Endometrial microvascular endothelial cells (primary cell): Measurements from ENCODE around the gene ZNF679. TPM values are rescaled to one million over a fixed set of nuclear protein-coding genes. Genes with fewer than 3 reads are reported as not detected.
"Not testable (repeated sequence)": the region's sequence is repeated elsewhere in the genome, so short reads cannot be mapped to it uniquely, and the experiment has no call there.

Source experiments
- in situ Hi-C: cut with HindIII; loops from 2 replicates; pipeline ENCODE4 v1.10.0; 2017; ENCODE audit warnings: low sequenced_read_pairs, low pct_unique_long_range_greater_than_20kb; ENCODE audit errors: inconsistent ontology term
- total RNA-seq: library from RNA; depleted of rRNA; stranded (reverse); fragments of >200 nt; gene quantifications from one replicate; pipeline ENCODE4 v1.2.3, GENCODE V29; 2015; ENCODE audit errors: inconsistent ontology term

ZNF679 gene
- not detected for total RNA-seq

- in situ Hi-C loops: not testable (repeated sequence)
These were observed at the start of gene ZNF679 for GRCh38 chr7:64228174-64228573. TSS of gene ZNF679 (plus strand) at chr7:64228474. CDS start at chr7:64249118, 20,644 bp downstream.

- in situ Hi-C loops: no loop called here
These were observed 47.3 kb upstream of the ZNF679 start for GRCh38 chr7:64180989-64181388.

- in situ Hi-C loops: no loop called here
These were observed 46.7 kb upstream of the ZNF679 start for GRCh38 chr7:64181586-64181985.

- in situ Hi-C loops: no loop called here
These were observed 46.1 kb upstream of the ZNF679 start for GRCh38 chr7:64182036-64182790.

GRCh38 chr7:64183126-64183742 is 45.0 kb upstream of the ZNF679 start:
- in situ Hi-C loops: no loop called here

- in situ Hi-C loops: no loop called here
These were observed 44.4 kb upstream of the ZNF679 start for GRCh38 chr7:64183827-64184372.

- in situ Hi-C loops: no loop called here
These were observed 43.9 kb upstream of the ZNF679 start for GRCh38 chr7:64184376-64184775.

GRCh38 chr7:64187408-64187807 is 40.9 kb upstream of the ZNF679 start:
- in situ Hi-C loops: no loop called here

- in situ Hi-C loops: no loop called here
These were observed 36.0 kb upstream of the ZNF679 start for GRCh38 chr7:64192148-64192704.

GRCh38 chr7:64192775-64193174 is 35.5 kb upstream of the ZNF679 start:
- in situ Hi-C loops: no loop called here

- in situ Hi-C loops: no loop called here
These were observed 21.4 kb upstream of the ZNF679 start, which contains the start of gene ZNF735 for GRCh38 chr7:64206903-64207302. TSS of gene ZNF735 (plus strand) at chr7:64207203. CDS start at chr7:64207203, 0 bp downstream.

GRCh38 chr7:64219710-64220298 is 8.5 kb upstream of the ZNF679 start:
- in situ Hi-C loops: not testable (repeated sequence)

GRCh38 chr7:64223366-64223765 is 4.9 kb upstream of the ZNF679 start:
- in situ Hi-C loops: no loop called here

- in situ Hi-C loops: no loop called here
These were observed 38.2 kb downstream of the ZNF679 start for GRCh38 chr7:64266341-64266919.

- in situ Hi-C loops: no loop called here
These were observed 49.4 kb downstream of the ZNF679 start for GRCh38 chr7:64277630-64278029.

GRCh38 chr7:64294701-64295420 is 66.6 kb downstream of the ZNF679 start:
- in situ Hi-C loops: no loop called here

GRCh38 chr7:64297418-64297817 is 69.1 kb downstream of the ZNF679 start:
- in situ Hi-C loops: not testable (repeated sequence)

- in situ Hi-C loops: no loop called here
These were observed 72.5 kb downstream of the ZNF679 start for GRCh38 chr7:64300641-64301405.
